PC-3 (cell line): ENCODE data around the gene HOXB7.

ENCODE experiments used
- EZH2 ChIP-seq: fragments of 300-600 bp; sonication (generic); IDR thresholded peaks from one replicate; pipeline ENCODE4 v1.6.1; 2017; ENCODE audit warnings: antibody characterized with exemption, mild to moderate bottlenecking, low read length; ENCODE audit not compliant: unreplicated experiment
- TF ChIP-seq, protein P1 (sequence below): fragments of 300-600 bp; sonication (generic); conservative IDR thresholded peaks from 2 replicates; pipeline ENCODE4 v1.5.1; 2017; ENCODE audit warnings: antibody characterized with exemption, low read depth, mild to moderate bottlenecking, low read length

DNA sequence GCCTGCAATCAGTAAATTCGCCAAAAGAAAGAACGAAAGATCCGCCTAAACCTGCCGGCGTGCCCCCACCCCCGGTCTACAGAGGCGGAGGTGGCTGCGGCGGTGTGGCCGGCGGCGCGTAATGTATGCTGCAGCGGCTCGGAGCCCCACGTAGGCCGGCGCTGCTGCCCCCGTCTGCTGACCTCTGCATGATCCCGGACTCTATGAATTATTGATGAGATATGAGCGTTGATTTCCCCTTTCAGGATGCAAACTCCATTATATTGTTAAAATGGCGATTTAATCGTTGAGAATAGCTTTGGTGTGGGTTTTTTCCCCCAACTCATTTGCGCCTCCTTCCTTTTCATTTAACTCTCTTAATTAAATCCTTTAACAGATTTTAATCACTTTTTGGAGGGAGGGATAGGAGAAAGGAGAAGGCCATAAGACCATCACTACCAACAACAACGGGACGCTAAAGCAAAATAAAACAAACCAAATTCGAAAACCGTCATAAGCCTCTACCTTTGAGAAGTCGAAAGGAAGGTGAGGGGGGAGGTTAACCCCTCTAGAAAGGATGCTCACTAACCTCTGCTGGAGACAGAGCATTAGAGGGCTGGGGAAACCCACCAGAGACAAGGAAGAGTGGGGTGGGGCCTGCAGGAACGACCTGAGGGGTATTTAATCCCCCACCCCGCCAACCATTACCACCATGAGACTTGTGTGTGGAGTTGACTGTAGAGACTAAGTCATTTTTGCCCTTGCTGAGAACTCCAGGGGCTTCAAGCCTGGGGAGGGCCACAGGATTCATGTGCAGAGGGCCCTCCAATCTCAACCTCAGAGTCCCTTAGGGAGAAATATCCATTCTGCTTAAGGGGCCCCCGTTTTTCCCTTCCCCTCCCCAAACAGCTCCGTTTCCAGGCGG lies 24.2 kb downstream of the HOXB7 start:
- TF ChIP-seq, protein P1, sequence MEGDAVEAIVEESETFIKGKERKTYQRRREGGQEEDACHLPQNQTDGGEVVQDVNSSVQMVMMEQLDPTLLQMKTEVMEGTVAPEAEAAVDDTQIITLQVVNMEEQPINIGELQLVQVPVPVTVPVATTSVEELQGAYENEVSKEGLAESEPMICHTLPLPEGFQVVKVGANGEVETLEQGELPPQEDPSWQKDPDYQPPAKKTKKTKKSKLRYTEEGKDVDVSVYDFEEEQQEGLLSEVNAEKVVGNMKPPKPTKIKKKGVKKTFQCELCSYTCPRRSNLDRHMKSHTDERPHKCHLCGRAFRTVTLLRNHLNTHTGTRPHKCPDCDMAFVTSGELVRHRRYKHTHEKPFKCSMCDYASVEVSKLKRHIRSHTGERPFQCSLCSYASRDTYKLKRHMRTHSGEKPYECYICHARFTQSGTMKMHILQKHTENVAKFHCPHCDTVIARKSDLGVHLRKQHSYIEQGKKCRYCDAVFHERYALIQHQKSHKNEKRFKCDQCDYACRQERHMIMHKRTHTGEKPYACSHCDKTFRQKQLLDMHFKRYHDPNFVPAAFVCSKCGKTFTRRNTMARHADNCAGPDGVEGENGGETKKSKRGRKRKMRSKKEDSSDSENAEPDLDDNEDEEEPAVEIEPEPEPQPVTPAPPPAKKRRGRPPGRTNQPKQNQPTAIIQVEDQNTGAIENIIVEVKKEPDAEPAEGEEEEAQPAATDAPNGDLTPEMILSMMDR = no peak
- TF ChIP-seq EZH2 = no peak
